ENCODE data around the gene NCOA4.

DNA sequence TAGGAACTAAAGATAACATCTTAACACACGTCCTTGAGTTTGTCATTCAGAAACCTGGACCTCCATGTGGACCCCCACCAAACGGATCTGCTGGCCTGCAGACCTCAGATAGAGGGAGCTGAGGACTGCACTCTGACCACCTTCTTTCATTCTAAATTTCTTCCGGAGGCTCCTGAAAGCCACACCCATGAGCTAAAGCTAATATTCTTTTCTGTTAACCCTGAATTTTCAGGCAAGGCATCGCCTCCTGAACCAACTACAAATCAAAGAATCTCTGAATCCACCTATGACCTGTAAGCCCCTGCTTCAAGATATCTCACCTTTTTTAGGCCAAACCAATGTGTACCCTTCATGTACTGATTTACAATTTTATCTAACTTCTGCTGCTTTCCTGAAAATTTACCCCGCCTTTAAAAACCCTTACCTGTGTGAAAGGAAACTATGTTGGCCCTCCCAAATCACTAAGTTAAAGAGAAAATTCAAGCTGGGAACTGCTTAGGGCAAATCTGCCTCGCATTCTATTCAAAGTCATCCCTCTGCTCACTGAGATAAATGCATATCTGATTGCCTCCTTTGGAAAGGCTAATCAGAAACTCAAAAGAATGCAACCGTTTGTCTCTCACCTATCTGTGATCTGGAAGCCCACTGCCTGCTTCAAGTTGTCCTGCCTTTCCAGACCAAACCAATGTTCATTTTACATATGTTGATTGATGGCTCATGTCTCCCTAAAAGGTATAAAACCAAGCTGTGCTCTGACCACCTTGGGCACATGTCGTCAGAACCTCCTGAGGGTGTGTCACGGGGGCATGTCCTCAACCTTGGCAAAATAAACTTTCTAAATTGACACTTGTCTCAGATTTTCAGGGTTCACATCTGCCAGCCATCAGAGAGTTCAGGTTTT is 23.4 kb upstream of the NCOA4 start:
- TF ChIP-seq, protein P1, sequence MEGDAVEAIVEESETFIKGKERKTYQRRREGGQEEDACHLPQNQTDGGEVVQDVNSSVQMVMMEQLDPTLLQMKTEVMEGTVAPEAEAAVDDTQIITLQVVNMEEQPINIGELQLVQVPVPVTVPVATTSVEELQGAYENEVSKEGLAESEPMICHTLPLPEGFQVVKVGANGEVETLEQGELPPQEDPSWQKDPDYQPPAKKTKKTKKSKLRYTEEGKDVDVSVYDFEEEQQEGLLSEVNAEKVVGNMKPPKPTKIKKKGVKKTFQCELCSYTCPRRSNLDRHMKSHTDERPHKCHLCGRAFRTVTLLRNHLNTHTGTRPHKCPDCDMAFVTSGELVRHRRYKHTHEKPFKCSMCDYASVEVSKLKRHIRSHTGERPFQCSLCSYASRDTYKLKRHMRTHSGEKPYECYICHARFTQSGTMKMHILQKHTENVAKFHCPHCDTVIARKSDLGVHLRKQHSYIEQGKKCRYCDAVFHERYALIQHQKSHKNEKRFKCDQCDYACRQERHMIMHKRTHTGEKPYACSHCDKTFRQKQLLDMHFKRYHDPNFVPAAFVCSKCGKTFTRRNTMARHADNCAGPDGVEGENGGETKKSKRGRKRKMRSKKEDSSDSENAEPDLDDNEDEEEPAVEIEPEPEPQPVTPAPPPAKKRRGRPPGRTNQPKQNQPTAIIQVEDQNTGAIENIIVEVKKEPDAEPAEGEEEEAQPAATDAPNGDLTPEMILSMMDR (IDR thresholded peaks at IDR 0.05; ENCODE audit: control extremely low read depth in 1 of 3, insufficient read depth in 1 of 3, low read depth in 1 of 3, low read length in 3 of 3) = no peak
- TF ChIP-seq RBBP5 (IDR thresholded peaks at IDR 0.05; ENCODE audit: borderline replicate concordance, low read depth, low read length) (no peak), CBX5 (IDR thresholded peaks at IDR 0.05; ENCODE audit: low read depth, low read length) (no peak), EP300 (IDR thresholded peaks at IDR 0.05; ENCODE audit: borderline replicate concordance in 1 of 2, low read depth in 2 of 2, low read length in 2 of 2) (no peak)
